ENCODE measurements around the gene IGFN1.

Gene IGFN1

GRCh38 chr1:201266774-201267173 lies 76.2 kb downstream of the IGFN1 start:
- DNase-seq (ENCODE audit: low spot score): no peak

GRCh38 chr1:201267481-201268229 lies 77.0 kb downstream of the IGFN1 start:
- no peak for DNase-seq (ENCODE audit: low spot score)

GRCh38 chr1:201268604-201269151 lies 78.1 kb downstream of the IGFN1 start:
- DNase-seq (ENCODE audit: low spot score): no peak

GRCh38 chr1:201269281-201269680 lies 78.7 kb downstream of the IGFN1 start:
- DNase-seq (ENCODE audit: low spot score): no peak

- no peak for DNase-seq (ENCODE audit: low spot score)
These were observed 79.3 kb downstream of the IGFN1 start for GRCh38 chr1:201269900-201270410.

GRCh38 chr1:201270616-201271390 lies 80.2 kb downstream of the IGFN1 start:
- no peak for DNase-seq (ENCODE audit: low spot score)

GRCh38 chr1:201272799-201273198 lies 82.2 kb downstream of the IGFN1 start:
- DNase-seq (ENCODE audit: low spot score): no peak

GRCh38 chr1:201274616-201275252 lies 84.1 kb downstream of the IGFN1 start:
- peak; percentile 23 for DNase-seq (ENCODE audit: low spot score)

GRCh38 chr1:201275253-201275666 lies 84.6 kb downstream of the IGFN1 start:
- peak; percentile 83 for DNase-seq (ENCODE audit: low spot score)

- peak; percentile 67 for DNase-seq (ENCODE audit: low spot score)
These were observed 86.3 kb downstream of the IGFN1 start for GRCh38 chr1:201276891-201277290.

GRCh38 chr1:201277441-201277840 lies 86.8 kb downstream of the IGFN1 start:
- no peak for DNase-seq (ENCODE audit: low spot score)

Data from hematopoietic multipotent progenitor cell treated with erythropoietin and hydrocortisone succinate and interleukin-3 and kit ligand, for 17 days (in vitro differentiated cells).